ENCODE data around the gene LRRC25. TPM values are rescaled to one million over a fixed set of nuclear protein-coding genes. Genes with fewer than 3 reads are reported as not detected.

Gene LRRC25
- total RNA-seq, 1 donor from 2014 or later = 2.9 TPM

DNA sequence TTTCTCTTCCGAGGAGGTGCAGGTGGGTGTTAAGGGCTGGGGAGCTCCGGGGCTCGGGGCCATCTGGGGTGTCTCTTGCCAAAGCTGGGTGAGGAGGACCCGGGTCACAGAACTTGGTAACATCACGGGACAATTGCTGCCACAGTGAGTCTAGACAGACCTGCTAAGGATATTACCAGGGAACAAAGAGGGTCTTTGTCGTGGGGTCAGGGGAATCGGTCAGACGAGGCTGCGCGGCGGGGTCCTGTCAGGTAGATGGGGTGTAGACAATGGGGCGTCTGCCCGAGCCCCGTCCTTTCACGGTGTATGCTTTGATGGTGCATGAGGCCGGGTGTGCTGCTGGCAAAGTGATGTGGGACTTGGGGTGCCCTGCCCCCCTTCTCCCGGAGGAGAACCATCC, 49.3 kb downstream of the LRRC25 start:
- DNase-seq (ENCODE audit: low spot score) = no peak

DNA sequence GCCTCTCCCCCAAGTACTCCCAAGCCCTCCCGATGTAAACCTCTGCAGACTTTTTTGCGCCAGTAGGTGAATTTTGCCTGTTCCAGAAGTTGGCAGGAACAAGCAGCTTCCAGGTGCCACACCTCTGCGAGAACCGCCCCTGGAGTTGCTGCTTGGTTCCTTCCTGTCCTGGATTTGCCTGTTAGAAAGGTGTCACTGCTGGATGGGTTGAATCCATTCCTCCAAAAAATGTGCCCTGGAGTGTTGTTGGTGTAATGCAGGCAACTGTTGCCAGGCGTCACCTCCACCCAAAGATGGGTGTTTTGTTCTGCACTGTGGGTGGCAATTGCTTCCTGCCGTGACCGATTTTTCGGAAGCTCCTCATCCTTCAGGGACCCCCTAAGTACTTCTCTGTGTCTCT, 51.3 kb downstream of the LRRC25 start:
- no peak for DNase-seq (ENCODE audit: low spot score)

DNA sequence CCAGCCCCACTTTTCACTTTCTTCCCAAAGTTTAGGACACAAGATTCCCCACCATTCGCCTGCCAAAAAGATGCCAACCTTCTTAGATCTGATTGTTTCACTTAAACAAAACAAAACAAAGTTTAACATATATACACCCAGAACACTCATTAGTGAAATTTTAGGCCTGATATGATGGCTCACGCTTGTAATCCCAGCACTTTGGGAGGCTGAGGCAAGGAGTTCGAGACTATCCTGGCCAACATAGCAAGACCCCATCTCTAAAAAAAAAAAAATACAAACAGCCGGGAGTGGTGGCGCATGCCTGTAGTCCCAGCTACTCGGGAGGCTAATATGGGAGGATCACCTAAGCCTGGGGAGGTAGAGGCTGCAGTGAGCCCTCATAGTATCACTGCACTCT, 52.1 kb downstream of the LRRC25 start:
- no peak for DNase-seq (ENCODE audit: low spot score)

DNA sequence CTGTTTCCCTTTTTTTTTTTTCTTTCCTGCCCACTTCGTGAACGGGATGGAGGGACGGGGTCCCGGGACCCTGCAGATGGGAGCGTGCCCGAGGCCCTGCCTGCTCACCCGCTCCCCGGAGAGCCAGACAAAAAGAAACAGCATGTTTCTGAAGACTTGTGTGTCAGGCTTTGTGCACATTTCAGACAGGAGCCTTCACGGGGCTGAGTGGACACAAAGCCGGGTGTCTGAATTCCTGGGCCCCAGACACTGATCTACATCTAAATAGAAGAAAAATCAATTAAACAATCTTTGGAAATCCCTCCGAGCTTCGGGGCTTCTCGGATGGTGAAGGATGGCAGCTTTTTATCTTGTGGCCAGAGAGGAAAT, 52.9 kb downstream of the LRRC25 start:
- DNase-seq (ENCODE audit: low spot score) = no peak

DNA sequence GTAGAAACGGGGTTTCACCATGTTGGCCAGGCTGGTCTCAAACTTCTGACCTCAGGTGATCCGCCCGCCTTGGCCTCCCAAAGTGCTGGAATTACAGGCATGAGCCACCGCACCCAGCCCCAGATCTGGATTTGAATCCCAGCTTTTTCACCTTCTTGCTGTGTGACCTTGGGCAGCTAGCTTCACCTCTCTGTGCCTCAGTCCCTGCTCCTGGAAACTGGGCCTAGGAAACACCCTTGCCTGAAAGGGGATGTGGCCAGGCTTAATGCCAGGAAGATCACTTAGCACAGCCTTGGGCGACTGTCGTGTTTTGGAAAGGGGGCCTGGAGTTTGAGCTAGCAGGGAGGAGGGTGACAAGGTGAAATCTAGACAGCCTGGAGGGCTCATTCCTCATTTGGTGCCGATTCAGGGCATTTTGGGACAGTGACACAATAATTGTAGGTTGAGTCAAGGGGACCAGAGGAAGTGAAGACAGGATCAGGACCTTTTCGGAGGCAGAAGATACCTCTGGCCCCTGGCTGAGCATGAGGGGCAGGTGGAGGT, 55.3 kb downstream of the LRRC25 start:
- no peak for DNase-seq (ENCODE audit: low spot score)

Other genes starting within 250 kb of the LRRC25 start
- 16.1 TPM for gene PIK3R2, start 244.5 kb downstream of the LRRC25 start, total RNA-seq (ENCODE audit: insufficient read depth, low replicate concordance)
- 4.3 TPM for gene IFI30, start 223.8 kb downstream of the LRRC25 start, total RNA-seq (ENCODE audit: insufficient read depth, low replicate concordance)
- 9.4 TPM for gene MPV17L2, start 204.4 kb downstream of the LRRC25 start, total RNA-seq (ENCODE audit: insufficient read depth, low replicate concordance)
- not detected for gene RAB3A, start 193.6 kb downstream of the LRRC25 start, total RNA-seq (ENCODE audit: insufficient read depth, low replicate concordance)
- 9.9 TPM for gene PDE4C, start 171.2 kb downstream of the LRRC25 start, total RNA-seq (ENCODE audit: insufficient read depth, low replicate concordance)
- 2.4 TPM for gene IQCN, start 123.2 kb downstream of the LRRC25 start, total RNA-seq (ENCODE audit: insufficient read depth, low replicate concordance)
- 272 TPM for gene JUND, start 116.0 kb downstream of the LRRC25 start, total RNA-seq (ENCODE audit: insufficient read depth, low replicate concordance)
- 37.6 TPM for gene LSM4, start 74.5 kb downstream of the LRRC25 start, total RNA-seq (ENCODE audit: insufficient read depth, low replicate concordance)
- gene PGPEP1, start 57.0 kb downstream of the LRRC25 start, total RNA-seq (ENCODE audit: insufficient read depth, low replicate concordance) = 11.8 TPM
- gene GDF15, start 11.5 kb downstream of the LRRC25 start, total RNA-seq (ENCODE audit: insufficient read depth, low replicate concordance) = not detected
- 24.8 TPM for gene SSBP4, start 21.8 kb upstream of the LRRC25 start, total RNA-seq (ENCODE audit: insufficient read depth, low replicate concordance)
- gene ISYNA1, start 40.5 kb upstream of the LRRC25 start, total RNA-seq (ENCODE audit: insufficient read depth, low replicate concordance) = 20.5 TPM
- gene ELL, start 124.4 kb upstream of the LRRC25 start, total RNA-seq (ENCODE audit: insufficient read depth, low replicate concordance) = 22.6 TPM
- gene FKBP8, start 146.0 kb upstream of the LRRC25 start, total RNA-seq (ENCODE audit: insufficient read depth, low replicate concordance) = 149 TPM
- gene KXD1, start 160.2 kb upstream of the LRRC25 start, total RNA-seq (ENCODE audit: insufficient read depth, low replicate concordance) = 62.4 TPM
- gene UBA52, start 174.2 kb upstream of the LRRC25 start, total RNA-seq (ENCODE audit: insufficient read depth, low replicate concordance) = 513 TPM
- gene REX1BD, start 191.2 kb upstream of the LRRC25 start, total RNA-seq (ENCODE audit: insufficient read depth, low replicate concordance) = 20.7 TPM
- 10.1 TPM for gene CRLF1, start 209.2 kb upstream of the LRRC25 start, total RNA-seq (ENCODE audit: insufficient read depth, low replicate concordance)
- gene TMEM59L, start 215.2 kb upstream of the LRRC25 start, total RNA-seq (ENCODE audit: insufficient read depth, low replicate concordance) = 6.3 TPM
- 4.6 TPM for gene KLHL26, start 239.4 kb upstream of the LRRC25 start, total RNA-seq (ENCODE audit: insufficient read depth, low replicate concordance)